ENCODE results near the gene HDC. TPM values are rescaled to one million over a fixed set of nuclear protein-coding genes. Genes with fewer than 3 reads are reported as not detected.

HDC gene
- total RNA-seq, 2 experiments from 2014 or later, result not detected

Small RNA genes within 50 kb of the gene (small RNA-seq; reads per million reads assigned to genes)
- not detected for gene RF00019

Other genes with a start within 250 kb of the HDC start
- not detected in 2 replicates for gene ATP8B4, start 146.5 kb downstream of the HDC start, total RNA-seq (2014; rRNA removed; shearing (Covaris generic))
- not detected in 2 replicates for gene ATP8B4, start 146.5 kb downstream of the HDC start, total RNA-seq (2022)
- gene SLC27A2, start 83.5 kb downstream of the HDC start, total RNA-seq (2014; rRNA removed; shearing (Covaris generic)), result not detected in 2 replicates
- gene SLC27A2, start 83.5 kb downstream of the HDC start, total RNA-seq (2022), result not detected in 2 replicates
- gene GABPB1, start 89.5 kb upstream of the HDC start, total RNA-seq (2014; rRNA removed; shearing (Covaris generic)), result 53.3 and 55.8 TPM in 2 replicates
- 32.6 and 34.3 TPM in 2 replicates for gene GABPB1, start 89.5 kb upstream of the HDC start, total RNA-seq (2022)
- 27.9 and 34.1 TPM in 2 replicates for gene USP8, start 158.7 kb upstream of the HDC start, total RNA-seq (2014; rRNA removed; shearing (Covaris generic))
- 43.8 and 44.2 TPM in 2 replicates for gene USP8, start 158.7 kb upstream of the HDC start, total RNA-seq (2022)